ENCODE results near the gene CCNK. TPM values are rescaled to one million over a fixed set of nuclear protein-coding genes. Genes with fewer than 3 reads are reported as not detected.

CCNK gene
- total and polyA plus RNA-seq, 2 of the 13 experiments (the other 11 are each of a cell fraction or from before 2014, with no cell fraction given), result 4.9 to 9.7 TPM

- TF ChIP-seq HINFP (CRISPR knock-in tag; IDR thresholded peaks at IDR 0.05; ENCODE audit: low read depth) (no peak), ZNF781 (CRISPR knock-in tag; IDR thresholded peaks at IDR 0.05; ENCODE audit: borderline replicate concordance, not compliant biosample characterization) (no peak), IKZF1 (IDR thresholded peaks at IDR 0.05) (no peak), ZBTB46 (CRISPR knock-in tag; IDR thresholded peaks at IDR 0.05; ENCODE audit: borderline replicate concordance) (no peak), RCOR2 (CRISPR knock-in tag; IDR thresholded peaks at IDR 0.05) (no peak), PRDM4 (CRISPR knock-in tag; IDR thresholded peaks at IDR 0.05; ENCODE audit: borderline replicate concordance) (no peak), ZNF580 (CRISPR knock-in tag; IDR thresholded peaks at IDR 0.05; ENCODE audit: borderline replicate concordance, low read depth) (no peak), SP2 (CRISPR knock-in tag; IDR thresholded peaks at IDR 0.05) (no peak), SP5 (CRISPR knock-in tag; IDR thresholded peaks at IDR 0.05; ENCODE audit: borderline replicate concordance, low read depth) (no peak), KDM5B (CRISPR knock-in tag; IDR thresholded peaks at IDR 0.05; ENCODE audit: borderline replicate concordance) (no peak), TCF7 (IDR thresholded peaks at IDR 0.05; ENCODE audit: low read depth) (no peak)
Observed at GRCh38 chr14:99497341-99497740, 16.1 kb downstream of the CCNK start (continued).

Measured in HepG2 (cell line).